Mesenchymal stem cell (in vitro differentiated cells and primary cell): ENCODE data around the gene CEP68.
A peak's percentile ranks its signal among the peaks of the same experiment; 100 is the strongest.

ENCODE experiments used
- DNase-seq: peaks from one replicate; pipeline ENCODE4 v3.0.0-alpha.2; 2013
- H2AFZ ChIP-seq: one replicate; pipeline ENCODE4 v1.6.1; 2013; ENCODE audit warnings: low read depth, mild to moderate bottlenecking, control low read depth, inconsistent platforms, low read length, moderate library complexity
- H2AK5ac ChIP-seq: 2 replicates; pipeline ENCODE4 v1.6.1; 2013; ENCODE audit warnings: low read length, moderate library complexity, mild to moderate bottlenecking, inconsistent platforms; ENCODE audit not compliant: severe bottlenecking
- H2BK120ac ChIP-seq: one replicate; pipeline ENCODE4 v1.6.1; 2013; ENCODE audit warnings: low read depth, mild to moderate bottlenecking, inconsistent platforms, low read length, moderate library complexity
- H2BK12ac ChIP-seq, 2 experiments: one replicate each; pipeline ENCODE4 v1.6.1; 2013; ENCODE audit warnings: inconsistent platforms in 2 of 2, low read length in 2 of 2, mild to moderate bottlenecking in 2 of 2, moderate library complexity in 2 of 2, control low read depth in 1 of 2
- H2BK15ac ChIP-seq: one replicate; pipeline ENCODE4 v1.6.1; 2013; ENCODE audit warnings: mild to moderate bottlenecking, low read depth, inconsistent platforms; ENCODE audit not compliant: poor library complexity, severe bottlenecking
- H2BK5ac ChIP-seq: 2 replicates; pipeline ENCODE4 v1.6.1; 2013; ENCODE audit warnings: low read depth, mild to moderate bottlenecking, low read length, control low read depth, inconsistent platforms; ENCODE audit not compliant: poor library complexity, severe bottlenecking
- H3K14ac ChIP-seq, 2 experiments: one replicate each; pipeline ENCODE4 v1.6.1; 2013; ENCODE audit warnings: inconsistent platforms in 2 of 2, low read length in 2 of 2, control low read depth in 1 of 2, mild to moderate bottlenecking in 1 of 2, moderate library complexity in 1 of 2
- H3K18ac ChIP-seq, 2 experiments: one replicate each; pipeline ENCODE4 v1.6.1; 2013; ENCODE audit warnings: inconsistent platforms in 2 of 2, low read length in 2 of 2, control low read depth in 1 of 2, low read depth in 1 of 2, mild to moderate bottlenecking in 1 of 2
- H3K23ac ChIP-seq, 2 experiments: one replicate each; pipeline ENCODE4 v1.6.1; 2013; ENCODE audit warnings: inconsistent platforms in 2 of 2, low read length in 2 of 2, mild to moderate bottlenecking in 2 of 2, moderate library complexity in 2 of 2, control low read depth in 1 of 2
- H3K27ac ChIP-seq: 2 replicates; pipeline ENCODE4 v1.5.1; 2013; ENCODE audit warnings: mild to moderate bottlenecking, moderate library complexity, low read length, control low read depth, inconsistent platforms; ENCODE audit not compliant: poor library complexity, severe bottlenecking
- H3K27me3 ChIP-seq, 2 experiments: 2 replicates each; pipeline versions ENCODE4 v1.6.1 to v1.7.0; 2013; ENCODE audit warnings: low read length in 2 of 2, mild to moderate bottlenecking in 2 of 2, moderate library complexity in 2 of 2, control low read depth in 1 of 2, inconsistent platforms in 1 of 2; ENCODE audit not compliant: control insufficient read depth in 1 of 2, insufficient read depth in 1 of 2
- H3K36me3 ChIP-seq, 2 experiments: 2 replicates each; pipeline versions ENCODE4 v1.6.1 to v1.7.0; 2013; ENCODE audit warnings: low read length in 2 of 2, control low read depth in 1 of 2, inconsistent platforms in 1 of 2, low read depth in 1 of 2, mild to moderate bottlenecking in 1 of 2; ENCODE audit not compliant: insufficient read depth in 2 of 2, control insufficient read depth in 1 of 2
- H3K4ac ChIP-seq, 2 experiments: one replicate each; pipeline ENCODE4 v1.6.1; 2013; ENCODE audit warnings: inconsistent platforms in 2 of 2, low read length in 2 of 2, mild to moderate bottlenecking in 2 of 2, moderate library complexity in 2 of 2, control low read depth in 1 of 2, low read depth in 1 of 2
- H3K4me1 ChIP-seq: 2 replicates; pipeline ENCODE4 v1.6.1; 2013; ENCODE audit warnings: low read depth, low read length, control low read depth; ENCODE audit not compliant: control insufficient read depth, insufficient read depth
- H3K4me2 ChIP-seq: 2 replicates; pipeline ENCODE4 v1.6.1; 2013; ENCODE audit warnings: low read length, mild to moderate bottlenecking, inconsistent platforms; ENCODE audit not compliant: poor library complexity, severe bottlenecking
- H3K4me3 ChIP-seq, 2 experiments: 2 replicates each; pipeline versions ENCODE4 v1.5.1 to v1.7.0; 2013; ENCODE audit warnings: low read length in 2 of 2, mild to moderate bottlenecking in 2 of 2, control low read depth in 1 of 2, low read depth in 1 of 2; ENCODE audit not compliant: insufficient read depth in 1 of 2
- H3K79me1 ChIP-seq: replicated peaks from 2 replicates; pipeline ENCODE4 v1.6.1; 2013; ENCODE audit warnings: mild to moderate bottlenecking, control low read depth, low read length, inconsistent platforms; ENCODE audit not compliant: poor library complexity, severe bottlenecking
- H3K9ac ChIP-seq: 2 replicates; pipeline ENCODE4 v1.7.0; 2013; ENCODE audit warnings: mild to moderate bottlenecking, low read length, moderate library complexity
- H3K9me3 ChIP-seq: 2 replicates; pipeline ENCODE4 v1.7.0; 2013; ENCODE audit warnings: mild to moderate bottlenecking, low read length; ENCODE audit not compliant: control insufficient read depth
- H4K8ac ChIP-seq: one replicate; pipeline ENCODE4 v1.6.1; 2013; ENCODE audit warnings: inconsistent platforms, mild to moderate bottlenecking, low read length, moderate library complexity
- H4K91ac ChIP-seq: one replicate; pipeline ENCODE4 v1.6.1; 2013; ENCODE audit warnings: mild to moderate bottlenecking, low read length, inconsistent platforms
- WGBS: methylation state at CpG from one replicate; pipeline ENCODE4 v1.1.7; 2013; ENCODE audit warnings: mixed read lengths; 5-methylcytosine and 5-hydroxymethylcytosine counted together

CEP68 gene

GRCh38 chr2:65073879-65074565 is 17.8 kb downstream of the CEP68 start:
- Histone ChIP-seq H3K4me3 (no peak overlapping the region), H3K9ac (no peak overlapping the region), H3K4ac (no peak overlapping the region), H3K27me3 (no peaks in the 10 kb centered on the region), H3K4me1 (peaks cover 35% of the 10 kb centered on the region), H2BK120ac (no peak overlapping the region), H3K9me3 (no peaks in the 10 kb centered on the region), H3K36me3 (peaks cover 54 to 88% of the 10 kb centered on the region in 2 experiments), H2AK5ac (no peak overlapping the region), H2BK15ac (no peak overlapping the region), H2BK12ac (no peak overlapping the region), H4K91ac (no peak overlapping the region), H4K8ac (no peak overlapping the region), H3K18ac (no peak overlapping the region), H3K27ac (no peak overlapping the region), H3K14ac (no peak overlapping the region), H2AFZ (no peak overlapping the region), H3K23ac (no peak overlapping the region), H3K4me2 (no peak overlapping the region), H2BK5ac (no peak overlapping the region), H3K79me1 (peaks cover 31% of the 10 kb centered on the region)
- DNase-seq = no peak
- WGBS = 94% methylated on average over 9 of the region's 12 CpGs

- Histone ChIP-seq H4K8ac (no peak overlapping the region), H3K23ac (no peak overlapping the region), H2BK120ac (no peak overlapping the region), H2BK15ac (no peak overlapping the region), H3K36me3 (peaks cover 54 to 88% of the 10 kb centered on the region in 2 experiments), H3K4me2 (no peak overlapping the region), H4K91ac (no peak overlapping the region), H3K9me3 (no peaks in the 10 kb centered on the region), H3K27ac (no peak overlapping the region), H3K4me1 (peaks cover 27% of the 10 kb centered on the region), H3K4me3 (no peak overlapping the region), H2AFZ (no peak overlapping the region), H3K18ac (no peak overlapping the region), H3K14ac (no peak overlapping the region), H2BK12ac (no peak overlapping the region), H2BK5ac (no peak overlapping the region), H3K9ac (peak overlapping the region; percentile 38), H3K79me1 (peaks cover 27% of the 10 kb centered on the region), H2AK5ac (no peak overlapping the region), H3K4ac (no peak overlapping the region), H3K27me3 (no peaks in the 10 kb centered on the region)
- DNase-seq = no peak
- 93% methylated on average over 8 of the region's 9 CpGs for WGBS
Observed at GRCh38 chr2:65075176-65075575, 19.0 kb downstream of the CEP68 start.

GRCh38 chr2:65075605-65076344 is 19.6 kb downstream of the CEP68 start:
- 81% methylated on average over 4 of the region's 5 CpGs for WGBS
- peaks cover 27% of the 10 kb centered on the region for H3K79me1 ChIP-seq
- peak overlapping the region; percentile 55 for H4K8ac ChIP-seq
- no peak overlapping the region for H2BK12ac ChIP-seq
- no peak overlapping the region for H3K4me3 ChIP-seq
- H4K91ac ChIP-seq = no peak overlapping the region
- peak overlapping the region; percentile 46 for H3K27ac ChIP-seq
- H2BK15ac ChIP-seq = no peak overlapping the region
- no peak overlapping the region for H3K4ac ChIP-seq
- no peak overlapping the region for H2AFZ ChIP-seq
- H3K9ac ChIP-seq = peak overlapping the region; percentile 38
- peaks cover 21% of the 10 kb centered on the region for H3K4me1 ChIP-seq
- H3K27me3 ChIP-seq = no peaks in the 10 kb centered on the region
- H2AK5ac ChIP-seq = no peak overlapping the region
- peak overlapping the region in 1 of 2 experiments; percentile 40 for H3K23ac ChIP-seq
- no peak for DNase-seq
- peaks cover 54 to 89% of the 10 kb centered on the region in 2 experiments for H3K36me3 ChIP-seq
- peak overlapping the region; percentile 25 to 49 for H3K18ac ChIP-seq
- no peak overlapping the region for H2BK5ac ChIP-seq
- H3K4me2 ChIP-seq = no peak overlapping the region
- no peak overlapping the region for H2BK120ac ChIP-seq
- no peaks in the 10 kb centered on the region for H3K9me3 ChIP-seq
- no peak overlapping the region for H3K14ac ChIP-seq

- no peak overlapping the region for H3K23ac ChIP-seq
- H4K8ac ChIP-seq = peak overlapping the region; percentile 55
- peak overlapping the region in 1 of 2 experiments; percentile 25 for H3K18ac ChIP-seq
- peak overlapping the region; percentile 46 for H3K27ac ChIP-seq
- no peak overlapping the region for H2BK120ac ChIP-seq
- WGBS = 96% methylated on average over 2 of the region's 7 CpGs
- H2AK5ac ChIP-seq = no peak overlapping the region
- H3K79me1 ChIP-seq = peaks cover 27% of the 10 kb centered on the region
- peak; percentile 79 for DNase-seq
- peaks cover 16% of the 10 kb centered on the region for H3K4me1 ChIP-seq
- H3K14ac ChIP-seq = no peak overlapping the region
- no peak overlapping the region for H2BK5ac ChIP-seq
- H3K4ac ChIP-seq = no peak overlapping the region
- H2AFZ ChIP-seq = no peak overlapping the region
- no peaks in the 10 kb centered on the region for H3K27me3 ChIP-seq
- no peak overlapping the region for H3K4me2 ChIP-seq
- no peak overlapping the region for H4K91ac ChIP-seq
- peak overlapping the region; percentile 0 for H3K9ac ChIP-seq
- H3K9me3 ChIP-seq = no peaks in the 10 kb centered on the region
- H2BK12ac ChIP-seq = no peak overlapping the region
- peaks cover 54 to 87% of the 10 kb centered on the region in 2 experiments for H3K36me3 ChIP-seq
- no peak overlapping the region for H2BK15ac ChIP-seq
- no peak overlapping the region for H3K4me3 ChIP-seq
Observed at GRCh38 chr2:65076345-65076710, 20.1 kb downstream of the CEP68 start.
